HEK293 (cell line): Measurements from ENCODE around the gene NRIP2.

Experiments used
- CTCF ChIP-seq: fragments of 450-650 bp; formaldehyde crosslinking; IDR thresholded peaks from 2 replicates; pipeline ENCODE4 v1.5.1; 2016; ENCODE audit warnings: missing biosample characterization, missing genetic modification characterization
- ELK4 ChIP-seq: IDR thresholded peaks from 2 replicates; pipeline ENCODE4 v1.6.1; 2011; ENCODE audit warnings: mild to moderate bottlenecking, low read depth, low read length, borderline replicate concordance
- REST ChIP-seq: fragments of 450-650 bp; formaldehyde crosslinking; IDR thresholded peaks from 2 replicates; pipeline ENCODE4 v1.5.1; 2016; ENCODE audit warnings: missing biosample characterization, missing genetic modification characterization
- TCF7L2 ChIP-seq: IDR thresholded peaks from 2 replicates; pipeline ENCODE4 v1.6.1; 2011; ENCODE audit warnings: low read depth, mild to moderate bottlenecking, inconsistent platforms, low read length, moderate library complexity, borderline replicate concordance
- YY1 ChIP-seq: fragments of 450-650 bp; formaldehyde crosslinking; IDR thresholded peaks from 2 replicates; pipeline ENCODE4 v1.5.1; 2018; ENCODE audit warnings: missing biosample characterization, missing genetic modification characterization
- ZBTB21 ChIP-seq: fragments of 450-650 bp; formaldehyde crosslinking; IDR thresholded peaks from 2 replicates; pipeline ENCODE4 v1.5.1; 2017; ENCODE audit warnings: missing biosample characterization, missing genetic modification characterization
- ZFP41 ChIP-seq: fragments of 450-650 bp; formaldehyde crosslinking; IDR thresholded peaks from 2 replicates; pipeline ENCODE4 v1.5.1; 2016; ENCODE audit warnings: missing biosample characterization, missing genetic modification characterization, borderline replicate concordance
- ZNF114 ChIP-seq: fragments of 450-650 bp; formaldehyde crosslinking; IDR thresholded peaks from 2 replicates; pipeline ENCODE4 v1.5.0; 2017; ENCODE audit warnings: missing biosample characterization, missing genetic modification characterization
- ZNF138 ChIP-seq: fragments of 450-650 bp; formaldehyde crosslinking; IDR thresholded peaks from 2 replicates; pipeline ENCODE4 v1.5.1; 2016; ENCODE audit warnings: missing biosample characterization, missing genetic modification characterization, borderline replicate concordance
- ZNF837 ChIP-seq: fragments of 450-650 bp; formaldehyde crosslinking; IDR thresholded peaks from 2 replicates; pipeline ENCODE4 v1.5.1; 2016; ENCODE audit warnings: missing biosample characterization, missing genetic modification characterization
- ZSCAN30 ChIP-seq: fragments of 450-650 bp; IDR thresholded peaks from 2 replicates; pipeline ENCODE4 v1.5.1; 2018; ENCODE audit warnings: missing biosample characterization, mild to moderate bottlenecking, missing genetic modification characterization, moderate library complexity

GRCh38 chr12:2845280-2845679 is 10.4 kb upstream of the NRIP2 start:
- TF ChIP-seq CTCF (tag by site-specific recombination) (no peak), ZNF114 (tag by site-specific recombination) (no peak), YY1 (tag by site-specific recombination) (no peak), ZBTB21 (tag by site-specific recombination) (no peak), ZNF837 (tag by site-specific recombination) (no peak), ELK4 (no peak), ZSCAN30 (no peak), TCF7L2 (no peak), ZNF138 (no peak), REST (tag by site-specific recombination) (no peak), ZFP41 (tag by site-specific recombination) (no peak)
